Astrocyte of the spinal cord (primary cell): ENCODE results near the gene DAZAP1.

Source experiments
- DNase-seq: peaks from one replicate; pipeline ENCODE4 v3.0.0; 2011; ENCODE audit warnings: low read depth, low spot score
- H3K4me3 ChIP-seq: 2 replicates; pipeline ENCODE4 v1.5.1; 2011; ENCODE audit warnings: low read depth, mild to moderate bottlenecking, low read length, moderate library complexity
- CTCF ChIP-seq: IDR thresholded peaks from 2 replicates; pipeline ENCODE4 v1.5.1; 2012; ENCODE audit warnings: low read depth, mild to moderate bottlenecking, low read length, inconsistent platforms
- in situ Hi-C: cut with HindIII; loops from 2 replicates; pipeline ENCODE4 v1.10.0; 2017; ENCODE audit warnings: low sequenced_read_pairs

The DAZAP1 gene

DNA sequence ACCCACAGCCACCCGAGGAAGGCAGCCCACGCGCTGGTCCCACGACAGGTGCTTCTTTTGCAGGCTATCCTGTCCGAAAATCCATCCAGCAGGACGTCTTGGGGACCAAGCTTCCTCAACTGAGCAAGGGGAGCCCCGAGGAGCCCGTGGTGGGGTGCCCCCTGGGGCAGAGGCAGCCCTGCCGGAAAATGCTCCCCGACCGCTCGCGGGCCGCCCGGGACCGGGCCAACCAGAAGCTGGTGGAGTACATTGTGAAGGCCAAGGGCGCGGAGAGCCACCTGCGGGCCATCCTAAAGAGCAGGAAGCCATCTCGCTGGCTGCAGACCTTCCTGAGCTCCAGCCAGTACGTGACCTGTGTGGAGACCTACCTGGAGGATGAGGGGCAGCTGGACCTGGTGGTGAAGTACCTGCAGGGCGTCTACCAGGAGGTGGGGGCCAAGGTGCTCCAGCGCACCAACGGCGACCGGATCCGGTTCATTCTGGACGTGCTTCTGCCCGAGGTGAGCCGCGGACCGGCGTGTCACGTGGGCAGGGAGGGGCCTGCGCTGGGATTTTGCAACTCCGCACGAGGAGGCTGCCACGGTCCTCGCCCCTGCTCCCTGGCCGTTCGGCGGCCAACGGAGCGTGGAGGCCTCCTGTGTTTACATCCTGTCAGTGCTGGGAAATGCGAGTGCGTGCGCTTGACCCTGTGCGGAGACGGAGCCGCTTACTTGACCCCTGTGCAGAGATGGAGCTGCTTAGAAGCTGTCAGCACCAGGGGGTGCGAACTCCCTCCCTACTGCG lies 36.6 kb upstream of the DAZAP1 start:
- in situ Hi-C loops, result no loop called here
- TF ChIP-seq CTCF, result no peak
- no peak for DNase-seq
- no peak overlapping the region for H3K4me3 ChIP-seq

DNA sequence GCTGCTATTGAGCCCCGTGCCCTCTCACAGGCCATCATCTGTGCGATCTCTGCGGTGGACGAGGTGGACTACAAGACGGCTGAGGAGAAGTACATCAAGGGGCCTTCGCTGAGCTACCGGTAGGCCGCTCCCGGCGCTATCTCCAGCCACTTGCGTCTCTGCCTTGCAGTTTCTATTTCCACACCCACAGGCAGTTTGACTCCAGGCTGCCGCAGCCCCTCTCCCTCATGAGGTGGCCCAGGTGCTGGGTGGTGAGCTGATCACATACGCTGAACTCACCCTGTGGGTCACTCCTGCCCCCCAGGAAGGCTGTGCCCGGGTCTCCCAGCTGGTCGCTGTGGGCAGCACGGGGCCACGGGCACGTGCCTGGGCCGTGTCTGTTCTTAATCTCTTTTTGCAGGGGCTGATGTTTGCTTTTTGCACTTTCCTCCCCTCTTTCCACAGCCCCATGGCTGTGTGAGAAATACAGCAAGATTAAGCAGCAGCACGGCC lies 34.3 kb upstream of the DAZAP1 start:
- in situ Hi-C loops, result no loop called here
- no peak for DNase-seq
- no peak for TF ChIP-seq CTCF
- H3K4me3 ChIP-seq, result no peak overlapping the region

- peak; percentile 29 for DNase-seq
- H3K4me3 ChIP-seq, result no peak overlapping the region
- no peak for TF ChIP-seq CTCF
- in situ Hi-C loops, result no loop called here
Measured at GRCh38 chr19:1373534-1374249, 33.7 kb upstream of the DAZAP1 start.

GRCh38 chr19:1374250-1374577 lies 33.2 kb upstream of the DAZAP1 start:
- DNase-seq, result no peak
- no peak overlapping the region for H3K4me3 ChIP-seq
- in situ Hi-C loops, result no loop called here
- TF ChIP-seq CTCF, result no peak

- H3K4me3 ChIP-seq, result no peak overlapping the region
- no peak for DNase-seq
- TF ChIP-seq CTCF, result no peak
- in situ Hi-C loops, result no loop called here
Measured at GRCh38 chr19:1376415-1376805, 31.0 kb upstream of the DAZAP1 start.

- no peak for DNase-seq
- no peak overlapping the region for H3K4me3 ChIP-seq
- TF ChIP-seq CTCF, result no peak
- in situ Hi-C loops, result no loop called here
Measured at GRCh38 chr19:1377176-1377964, 30.0 kb upstream of the DAZAP1 start.
